GM12891 (cell line): ENCODE measurements around the gene FAM25A.
"Not testable (repeated sequence)": the region's sequence is repeated elsewhere in the genome, so short reads cannot be mapped to it uniquely, and the experiment has no call there.

Experiments used
- DNase-seq: peaks from one replicate; pipeline ENCODE4 v3.0.0; 2011; ENCODE audit warnings: low spot score; ENCODE audit not compliant: insufficient read length
- FAIRE-seq: peaks from 2 replicates; lab custom pipeline; 2011; peaks lifted over from hg19 to GRCh38; lab: Jason Lieb, UNC
- PAX5 ChIP-seq: IDR thresholded peaks from 2 replicates; pipeline ENCODE4 v1.6.1; 2011; ENCODE audit warnings: low read length, moderate library complexity, mild to moderate bottlenecking; ENCODE audit not compliant: insufficient read depth, severe bottlenecking
- POLR2A ChIP-seq: IDR thresholded peaks from 2 replicates; pipeline ENCODE4 v1.6.1; 2011; ENCODE audit warnings: low read depth, low read length, control low read depth
- POLR2AphosphoS5 ChIP-seq: IDR thresholded peaks from 2 replicates; pipeline ENCODE4 v1.6.1; 2011; ENCODE audit warnings: low read depth, low read length, control low read depth
- POU2F2 ChIP-seq: IDR thresholded peaks from 2 replicates; pipeline ENCODE4 v1.6.1; 2011; ENCODE audit warnings: low read depth, mild to moderate bottlenecking, control low read depth, low read length, moderate library complexity
- SPI1 ChIP-seq: IDR thresholded peaks from 2 replicates; pipeline ENCODE4 v1.6.1; 2011; ENCODE audit warnings: low read depth, low read length, control low read depth
- TAF1 ChIP-seq: IDR thresholded peaks from 2 replicates; pipeline ENCODE4 v1.6.1; 2011; ENCODE audit warnings: low read depth, low read length, control low read depth

The FAM25A gene

GRCh38 chr10:87025285-87025958 lies 5.3 kb downstream of the FAM25A start:
- DNase-seq, FAIRE-seq: not testable (repeated sequence)

DNA sequence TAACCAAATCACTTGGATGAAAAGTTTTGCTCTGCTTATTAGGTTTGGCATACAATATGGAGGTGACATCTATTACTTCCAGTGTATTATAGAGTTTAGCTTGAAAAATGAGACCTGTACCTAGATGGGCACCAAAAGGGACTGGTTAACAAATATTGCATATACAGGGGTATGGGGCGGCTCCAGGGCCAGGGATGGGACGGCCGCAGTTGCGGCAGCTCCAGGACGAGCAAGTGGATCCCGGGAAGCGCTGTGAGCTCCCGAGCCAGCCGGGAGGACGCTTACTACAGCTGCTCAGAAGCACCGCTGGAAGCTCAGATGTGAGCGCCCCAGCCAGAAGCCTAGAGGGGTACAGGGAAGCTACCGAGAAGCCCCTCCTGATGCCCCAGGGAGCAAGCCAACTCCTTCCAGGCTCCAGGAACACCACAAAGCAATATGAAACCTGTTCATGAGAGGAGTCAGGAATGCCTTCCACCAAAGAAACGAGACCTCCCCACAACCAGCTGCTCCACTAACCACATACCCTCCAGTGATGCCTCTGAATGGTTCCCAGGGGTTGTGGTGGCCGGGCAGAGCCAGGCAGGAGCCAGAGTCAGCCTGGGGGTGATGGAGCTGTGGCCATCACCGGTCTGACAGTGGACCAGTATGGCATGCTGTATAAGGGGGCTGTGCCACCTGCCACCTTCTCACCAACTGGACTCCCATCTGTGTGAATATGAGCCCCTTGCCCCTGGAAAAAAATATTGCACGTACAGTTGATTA lies 6.8 kb downstream of the FAM25A start:
- not testable (repeated sequence) for FAIRE-seq, DNase-seq

- DNase-seq, FAIRE-seq: not testable (repeated sequence)
Observed at GRCh38 chr10:87030419-87030818, 10.3 kb downstream of the FAM25A start.

DNA sequence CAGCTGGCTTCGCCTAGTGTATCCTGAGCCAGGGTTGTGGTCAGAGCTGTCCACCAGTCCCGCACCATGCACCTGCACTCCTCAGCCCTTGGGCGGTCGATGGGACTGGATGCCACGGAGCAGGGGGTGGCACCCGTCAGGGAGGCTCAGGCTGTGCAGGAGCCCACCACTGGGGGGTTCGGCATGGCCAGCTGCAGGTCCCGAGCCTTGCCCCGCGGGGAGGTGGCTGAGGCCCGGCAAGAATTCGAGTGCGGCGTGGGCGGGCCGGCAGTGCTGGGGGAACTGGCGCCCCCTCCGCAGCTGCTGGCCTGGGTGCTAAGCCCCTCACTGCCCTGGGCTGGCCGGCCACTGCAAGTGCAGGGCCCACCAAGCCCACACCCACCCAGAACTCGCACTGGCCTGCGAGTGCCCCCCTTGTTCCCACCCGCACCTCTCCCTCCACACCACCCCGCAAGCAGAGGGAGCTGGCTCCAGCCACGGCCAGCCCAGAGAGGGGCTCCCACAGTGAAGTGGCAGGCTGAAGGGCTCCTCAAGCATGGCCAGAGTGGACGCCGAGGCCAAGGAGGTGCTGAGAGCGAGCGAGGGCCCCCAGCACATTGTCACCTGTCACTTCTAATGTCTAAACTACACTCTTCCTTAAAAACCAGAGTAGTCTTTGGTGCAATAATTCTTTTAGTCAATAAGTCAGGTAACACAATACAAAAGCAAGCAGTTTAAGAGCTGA lies 11.0 kb downstream of the FAM25A start:
- no peak for FAIRE-seq
- DNase-seq = no peak
- TF ChIP-seq PAX5 = no peak
- no peak for TF ChIP-seq POU2F2
- no peak for TF ChIP-seq SPI1
- no peak for TF ChIP-seq POLR2A

- DNase-seq (no peak), FAIRE-seq (no peak)
- TF ChIP-seq POU2F2 (no peak), TAF1 (no peak), SPI1 (no peak), POLR2AphosphoS5 (no peak), PAX5 (no peak), POLR2A (no peak)
Observed at GRCh38 chr10:87036623-87037022, 16.5 kb downstream of the FAM25A start.

GRCh38 chr10:87038286-87038717 lies 18.2 kb downstream of the FAM25A start:
- DNase-seq (no peak), FAIRE-seq (no peak)
- no peak for TF ChIP-seq POLR2AphosphoS5
- no peak for TF ChIP-seq PAX5
- TF ChIP-seq SPI1 = no peak
- TF ChIP-seq POU2F2 = no peak
- TF ChIP-seq TAF1 = no peak
- no peak for TF ChIP-seq POLR2A

GRCh38 chr10:87038786-87039185 lies 18.7 kb downstream of the FAM25A start:
- TF ChIP-seq POU2F2 = no peak
- TF ChIP-seq TAF1 = no peak
- TF ChIP-seq POLR2AphosphoS5 = no peak
- no peak for TF ChIP-seq POLR2A
- no peak for TF ChIP-seq PAX5
- no peak for TF ChIP-seq SPI1
- DNase-seq (no peak), FAIRE-seq (no peak)

GRCh38 chr10:87043579-87043978 lies 23.5 kb downstream of the FAM25A start:
- not testable (repeated sequence) for FAIRE-seq, DNase-seq

GRCh38 chr10:87045434-87045938 lies 25.4 kb downstream of the FAM25A start:
- TF ChIP-seq TAF1 (no peak), PAX5 (no peak), POLR2A (no peak), POLR2AphosphoS5 (no peak), POU2F2 (no peak), SPI1 (no peak)
- no peak for DNase-seq
- no peak for FAIRE-seq

- TF ChIP-seq SPI1 (no peak), POLR2AphosphoS5 (no peak), POU2F2 (no peak), PAX5 (no peak), POLR2A (no peak), TAF1 (no peak)
- DNase-seq = no peak
- peak; percentile 31 for FAIRE-seq
Observed at GRCh38 chr10:87053111-87053510, 33.0 kb downstream of the FAM25A start.

- DNase-seq (no peak), FAIRE-seq (no peak)
- TF ChIP-seq TAF1 = no peak
- no peak for TF ChIP-seq SPI1
- no peak for TF ChIP-seq POLR2AphosphoS5
- no peak for TF ChIP-seq PAX5
- TF ChIP-seq POLR2A = no peak
- TF ChIP-seq POU2F2 = no peak
Observed at GRCh38 chr10:87053577-87054181, 33.6 kb downstream of the FAM25A start.
